NCI-H2029 treated with DMSO at 0.1 percent for 48 hours (cell line): ENCODE results near the gene ZBTB7C.

Experiments
- DNase-seq: peaks from one replicate; lab custom pipeline; 2025; lab: John Stamatoyannopoulos, UW

Gene ZBTB7C

DNA sequence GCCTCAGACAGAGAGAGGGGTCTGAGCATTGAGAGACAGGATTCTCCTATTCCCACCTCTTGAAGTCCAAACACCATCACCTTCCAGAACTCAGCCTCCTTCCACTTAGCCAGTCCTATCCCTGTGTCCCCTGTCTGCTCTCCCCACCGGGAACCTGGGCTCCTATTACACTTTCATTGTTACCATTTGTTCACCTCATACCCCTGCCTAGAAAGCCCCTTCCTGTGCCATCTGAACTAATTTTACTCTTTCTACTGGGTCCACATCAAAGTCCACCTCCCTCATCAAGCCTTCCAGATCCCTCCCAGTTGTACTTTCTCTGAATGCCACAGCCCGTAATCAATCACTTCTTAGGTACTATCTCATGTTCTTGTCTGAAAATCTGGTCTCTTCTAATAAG is 220.6 kb downstream of the ZBTB7C start:
- no peak for DNase-seq

DNA sequence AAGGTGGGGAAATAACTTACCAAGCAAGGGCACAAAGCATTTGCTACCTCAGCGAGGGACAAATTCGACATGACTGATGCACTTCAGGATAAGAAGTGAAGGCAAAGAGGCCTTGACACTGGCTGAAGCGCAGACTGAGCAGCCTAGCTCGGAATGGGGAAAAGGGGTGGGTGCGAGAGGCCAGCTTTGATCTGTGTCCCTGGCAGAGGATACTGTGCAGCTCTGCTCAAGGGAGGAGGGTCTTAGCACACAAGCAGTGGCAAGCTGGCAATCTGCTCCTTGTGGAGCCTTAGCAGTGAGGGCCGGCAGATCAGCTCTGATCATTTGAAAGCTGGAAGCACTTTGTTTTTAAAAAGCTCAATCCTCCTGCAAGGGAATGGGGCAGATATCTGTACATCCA is 222.3 kb downstream of the ZBTB7C start:
- no peak for DNase-seq

DNA sequence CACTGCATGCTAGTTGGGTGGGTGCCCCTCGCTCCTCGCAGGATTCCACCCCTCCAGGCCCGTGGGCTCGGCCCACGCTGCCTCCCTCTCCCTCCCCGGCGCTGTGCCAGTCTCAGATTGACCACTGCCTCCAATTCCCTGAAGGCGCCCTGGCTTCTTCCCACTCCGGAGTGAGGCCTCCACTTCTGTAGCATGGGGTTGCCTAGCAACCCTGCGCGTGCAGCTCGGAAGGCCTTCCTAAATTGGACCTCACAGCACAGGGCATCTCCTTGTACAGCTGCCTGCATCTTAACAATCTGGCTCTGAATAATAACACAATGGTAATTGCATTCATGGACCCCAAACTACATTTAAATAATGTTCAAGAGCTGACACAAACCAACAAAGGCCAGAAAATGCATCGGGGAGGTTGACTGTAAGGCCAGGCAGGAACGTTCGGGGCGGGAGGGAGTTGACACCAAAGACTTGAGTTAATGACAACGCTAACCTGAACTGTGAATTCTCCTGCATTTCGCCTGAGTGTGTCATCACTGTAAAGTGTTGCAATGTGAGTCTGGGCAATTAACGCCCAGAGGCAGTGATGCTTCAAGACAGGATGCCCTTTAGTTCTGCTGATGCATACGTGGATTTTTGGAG is 222.9 kb downstream of the ZBTB7C start:
- no peak for DNase-seq

DNA sequence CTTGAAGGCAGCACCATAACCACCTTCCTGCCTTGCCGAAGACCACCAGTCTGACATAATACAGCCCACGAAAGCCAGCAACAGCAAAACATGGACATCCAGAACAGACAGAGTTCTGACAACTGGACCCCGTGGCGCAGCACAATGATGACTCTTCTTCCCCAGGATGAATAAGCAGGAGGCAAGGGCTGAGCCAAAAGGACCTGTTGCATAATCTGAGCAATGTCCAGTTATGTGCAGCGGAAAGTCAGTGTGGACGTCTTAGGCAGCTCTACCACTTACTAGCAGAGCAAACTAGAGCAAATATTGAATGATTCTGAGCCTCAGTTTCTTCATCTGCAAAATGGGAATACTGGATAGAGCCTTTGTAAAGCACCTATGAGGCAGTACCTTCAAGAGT is 225.1 kb downstream of the ZBTB7C start:
- no peak for DNase-seq

DNA sequence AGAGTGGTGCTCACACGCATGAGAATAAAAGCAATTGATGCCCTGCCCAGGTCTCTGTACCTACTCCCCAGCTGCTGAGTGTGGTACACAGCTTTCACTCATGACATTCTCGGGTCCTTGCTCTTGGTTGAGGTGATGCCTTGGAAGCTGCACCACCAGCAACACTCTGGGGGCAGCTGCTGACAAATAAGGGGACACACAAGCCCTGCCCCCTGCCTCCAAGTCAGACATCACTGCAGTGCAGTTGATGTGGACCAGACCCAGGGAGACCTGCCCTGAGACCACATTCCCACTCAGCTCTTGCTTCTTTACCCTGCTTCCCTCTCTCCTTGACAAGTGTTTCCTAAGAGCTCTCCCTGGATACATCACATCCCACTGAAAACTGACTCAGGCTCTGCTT is 225.6 kb downstream of the ZBTB7C start:
- DNase-seq = no peak

DNA sequence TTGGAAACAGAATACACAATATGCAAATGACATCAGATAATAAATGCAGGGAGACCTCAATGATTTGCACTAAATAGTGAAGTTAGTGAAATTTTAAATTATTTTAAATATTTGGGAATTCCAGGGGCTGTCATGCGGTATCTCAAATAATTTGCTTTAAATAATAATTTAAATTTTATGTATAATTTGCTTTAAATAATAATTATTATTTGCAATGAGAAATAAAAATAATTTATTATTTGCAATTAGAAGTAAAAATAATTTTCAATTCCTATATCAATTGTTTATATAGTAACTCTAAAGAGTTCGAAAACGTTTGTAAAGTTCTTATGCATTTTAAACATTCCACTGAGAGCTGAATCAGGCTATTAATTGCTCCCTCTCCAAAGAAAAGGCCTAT is 226.4 kb downstream of the ZBTB7C start:
- DNase-seq = no peak

DNA sequence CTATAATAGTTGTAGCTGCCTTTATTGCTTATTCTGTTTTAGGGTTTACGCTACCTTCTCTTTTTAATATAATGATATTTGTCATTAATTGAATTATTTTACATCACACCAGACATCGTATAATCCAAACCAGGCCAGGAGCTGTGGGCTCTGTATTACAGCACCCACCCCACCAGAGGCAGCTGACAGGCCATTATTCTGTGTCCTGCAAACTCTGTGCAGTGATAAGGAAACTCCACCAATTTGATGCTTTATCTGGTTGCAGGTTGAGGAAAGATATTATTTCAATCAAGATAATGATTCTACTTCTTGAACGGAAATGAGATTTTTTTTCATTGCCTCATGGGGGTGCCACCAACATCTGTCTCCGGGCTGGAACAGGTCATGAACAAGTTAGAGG is 227.3 kb downstream of the ZBTB7C start:
- no peak for DNase-seq

DNA sequence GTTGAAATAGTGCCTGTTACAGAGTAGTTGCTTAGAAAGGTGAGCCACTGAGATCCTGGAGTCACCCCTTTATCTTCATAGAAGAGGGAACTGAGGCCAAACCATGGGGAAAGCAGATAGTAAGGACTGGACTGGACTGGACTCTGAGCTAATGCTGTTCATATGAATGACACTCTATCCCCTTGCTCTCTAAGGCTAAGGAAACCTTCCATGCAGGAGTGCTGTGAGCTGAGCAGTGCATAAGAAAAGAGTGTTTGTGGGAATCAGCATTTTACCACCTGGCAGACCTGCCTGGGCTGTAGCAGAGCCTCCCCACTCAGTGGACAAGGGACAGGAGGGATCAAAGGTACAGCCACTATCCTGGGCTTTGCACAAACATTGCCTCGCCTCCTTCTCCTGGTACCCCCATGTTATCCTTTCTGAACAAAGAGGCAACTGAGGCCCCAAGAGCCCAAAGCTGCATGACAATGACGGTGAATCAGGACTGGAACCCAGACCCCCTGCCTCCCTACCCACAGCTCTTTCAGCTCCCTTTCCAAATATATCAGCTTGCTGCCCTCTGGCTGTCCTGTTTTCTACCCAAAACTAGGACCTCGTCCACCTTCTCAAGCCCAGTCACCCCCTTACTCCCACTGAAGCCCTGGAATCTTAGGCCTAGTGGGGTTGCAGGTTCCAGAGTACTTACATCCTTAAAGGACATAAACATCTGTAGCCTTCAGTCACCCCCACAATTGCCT is 227.9 kb downstream of the ZBTB7C start:
- DNase-seq = no peak

DNA sequence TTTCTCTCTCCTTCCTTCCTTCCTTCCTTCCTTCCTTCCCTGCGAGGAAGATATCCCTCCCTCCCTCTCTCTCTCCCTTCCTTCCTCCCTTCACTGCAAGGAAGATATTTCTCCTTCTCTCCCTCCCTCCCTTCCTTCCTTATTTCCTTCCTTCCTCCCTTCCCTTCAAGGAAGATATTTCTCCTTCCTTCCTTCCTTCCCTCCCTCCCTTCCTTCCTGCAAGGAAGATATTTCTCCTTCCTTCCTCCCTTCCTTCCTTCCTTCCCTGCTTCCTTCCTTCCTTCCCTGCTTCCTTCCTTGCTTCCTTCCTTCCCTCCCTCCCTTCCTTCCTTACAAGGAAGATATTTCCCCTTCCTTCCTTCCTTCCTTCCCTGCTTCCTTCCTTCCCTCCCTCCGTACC is 229.5 kb downstream of the ZBTB7C start:
- no peak for DNase-seq

DNA sequence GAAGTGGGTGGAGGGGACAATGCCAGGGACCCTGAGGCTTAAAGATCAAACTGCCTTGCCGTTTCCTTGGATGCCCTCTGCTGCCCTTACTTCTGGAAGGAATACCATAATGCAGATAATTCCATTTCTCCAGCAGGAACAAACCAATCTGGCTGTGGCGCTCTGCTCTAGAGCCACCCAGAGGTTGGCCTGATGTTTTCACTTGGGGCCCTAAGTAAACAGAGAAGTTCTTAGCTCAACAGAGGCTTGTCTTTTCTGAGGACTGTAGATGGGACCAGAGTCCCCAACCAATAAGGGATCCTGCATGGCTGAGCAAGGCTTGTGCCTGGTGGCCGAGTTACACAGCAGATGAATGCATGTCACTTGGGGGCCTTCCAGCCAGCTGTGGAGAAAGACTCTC is 230.2 kb downstream of the ZBTB7C start:
- DNase-seq = no peak

DNA sequence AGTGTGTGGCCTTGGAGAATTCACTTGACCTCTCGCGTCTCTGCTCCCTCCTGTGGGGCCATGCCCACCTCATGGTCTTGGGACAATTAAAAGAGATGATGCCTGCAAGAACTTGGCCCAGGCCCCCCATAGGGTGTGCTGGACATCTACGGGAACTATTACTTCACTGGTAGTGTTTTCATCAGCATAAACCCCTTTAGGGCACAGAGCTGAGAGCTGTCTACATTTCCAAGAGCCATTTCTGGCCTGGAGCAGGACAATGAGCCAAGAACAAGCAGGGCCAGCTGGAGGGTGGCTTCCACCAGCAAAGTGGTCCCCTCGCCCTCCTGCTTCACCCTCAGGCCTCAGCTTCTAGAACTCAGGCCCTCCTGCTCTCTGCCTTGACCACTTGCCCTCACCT is 232.3 kb downstream of the ZBTB7C start:
- DNase-seq = no peak

DNA sequence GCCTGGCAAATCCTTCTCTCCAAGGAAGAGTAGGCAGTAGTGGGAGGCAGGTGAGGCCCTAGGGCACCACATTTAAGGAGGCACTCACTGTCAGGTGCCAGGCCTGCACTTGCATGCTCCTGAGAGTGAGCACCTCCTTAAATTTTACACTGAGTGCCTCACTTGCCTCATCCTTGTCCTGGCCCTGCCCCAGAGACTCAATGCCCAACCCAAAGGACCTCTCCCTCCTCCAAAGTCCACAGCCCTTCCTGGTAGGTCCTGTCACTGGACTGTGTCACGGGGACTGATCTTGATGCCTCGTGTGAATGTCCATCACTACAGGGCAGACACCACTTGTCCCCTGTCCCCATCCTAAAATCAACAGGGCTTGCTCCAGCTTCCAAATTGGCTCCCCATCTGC is 235.6 kb downstream of the ZBTB7C start:
- DNase-seq = no peak

DNA sequence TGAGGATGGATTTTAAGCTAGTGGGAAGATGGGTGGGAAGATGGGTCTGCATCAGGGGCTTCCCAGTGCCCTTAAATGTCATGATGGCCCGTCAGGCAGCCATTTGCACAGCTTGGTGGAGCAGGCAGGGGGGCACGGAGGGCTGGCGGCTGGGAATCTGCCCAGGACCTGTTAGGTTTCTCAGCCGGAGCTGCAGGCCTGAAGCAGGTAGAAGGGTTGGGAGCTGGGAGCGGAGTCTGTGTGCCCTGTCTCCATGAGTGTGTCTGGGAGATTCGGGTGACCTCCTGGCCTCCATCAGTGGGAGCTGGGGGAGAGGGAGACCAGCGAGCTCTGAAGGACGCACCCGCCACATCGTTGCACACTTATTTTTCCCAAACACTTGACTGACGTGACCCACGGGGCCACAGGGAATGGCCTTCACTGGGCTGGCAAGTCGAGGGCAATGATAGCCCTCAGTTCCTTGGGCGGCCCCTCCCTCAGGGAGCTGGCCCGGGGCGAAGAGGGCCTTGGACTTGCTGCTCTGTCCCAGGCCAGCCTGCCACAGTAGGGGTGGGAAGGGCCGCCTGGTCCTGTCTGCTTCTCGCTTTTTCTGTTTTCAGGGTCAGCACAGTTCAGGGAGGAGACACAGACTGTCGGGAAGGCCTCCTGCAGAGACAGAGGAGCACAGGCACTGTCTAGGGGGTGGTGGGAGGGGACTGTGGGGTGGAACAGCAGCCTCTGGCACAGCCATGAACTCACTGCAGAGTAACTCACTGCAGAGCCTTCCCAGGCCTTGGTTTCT is 236.8 kb downstream of the ZBTB7C start:
- DNase-seq = no peak

DNA sequence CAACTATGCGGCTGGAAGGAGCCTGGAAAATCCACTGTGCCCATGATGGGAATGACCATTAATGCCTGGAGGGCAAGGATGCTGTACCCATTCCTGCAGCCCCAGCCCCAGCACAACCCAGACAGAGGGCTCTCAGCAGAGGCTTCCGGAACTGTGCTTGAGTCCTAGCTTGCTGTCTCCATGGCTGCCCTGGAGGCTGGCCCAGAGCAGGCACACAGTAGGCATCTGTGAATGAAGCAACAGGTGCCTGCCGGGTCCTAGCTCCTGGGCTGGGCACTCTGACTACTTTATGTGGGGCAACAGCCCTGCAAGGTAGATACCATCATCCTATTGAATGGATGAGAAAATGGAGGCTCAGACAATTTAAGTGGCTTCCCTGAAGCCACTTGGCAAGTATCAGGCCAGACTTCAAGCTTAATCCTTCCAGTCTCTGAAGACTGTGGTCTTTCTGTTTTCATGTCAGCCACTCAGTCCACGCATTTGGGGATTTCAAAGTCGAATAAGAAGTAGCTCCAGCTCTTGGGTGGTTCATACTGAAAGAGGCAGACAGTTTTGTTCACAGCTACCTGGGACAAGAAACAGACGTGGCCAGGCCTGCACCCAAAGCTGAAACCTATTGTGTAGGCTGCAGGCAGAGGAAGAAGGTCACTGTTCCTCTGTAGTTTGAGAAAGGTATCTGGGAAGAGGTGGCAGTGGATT is 237.5 kb downstream of the ZBTB7C start:
- no peak for DNase-seq

DNA sequence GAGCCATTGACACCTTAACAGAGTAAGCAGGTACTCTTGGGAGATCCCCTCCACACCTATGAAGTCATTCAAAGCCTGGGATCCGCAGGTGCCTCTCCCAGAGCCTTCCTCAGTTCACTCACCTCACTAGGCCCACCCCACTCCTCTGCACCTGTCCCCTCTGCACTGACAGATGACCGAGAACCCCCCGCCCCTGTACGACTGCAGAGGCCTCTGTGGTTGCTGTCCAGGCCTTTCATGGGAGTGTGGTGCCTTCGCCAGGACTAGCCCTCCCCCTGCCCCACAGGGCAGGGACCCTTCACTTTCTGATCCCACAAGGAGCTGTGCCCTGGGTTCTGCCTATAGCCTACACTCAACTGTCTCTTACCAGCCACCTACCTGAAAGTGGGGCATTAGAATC is 238.5 kb downstream of the ZBTB7C start:
- no peak for DNase-seq

DNA sequence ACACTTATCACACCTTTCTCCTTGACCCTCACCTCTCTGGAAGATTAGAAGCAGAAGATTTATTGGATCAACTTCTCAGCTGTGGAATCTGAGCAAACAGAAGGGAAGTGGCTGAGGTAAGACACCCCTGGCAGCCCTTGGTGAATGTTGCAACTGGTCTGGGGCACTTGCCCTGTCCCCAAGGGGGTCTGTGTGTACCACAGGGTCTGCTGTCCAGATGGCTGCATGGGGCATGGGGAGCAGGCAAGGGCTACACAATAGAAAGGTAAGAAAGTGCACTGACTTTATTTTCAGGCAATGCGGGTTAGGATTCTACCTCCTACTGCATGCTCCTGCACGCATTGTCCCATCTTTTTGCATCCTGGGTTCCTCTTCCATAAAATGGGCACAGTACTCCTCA is 240.3 kb downstream of the ZBTB7C start:
- DNase-seq = no peak

DNA sequence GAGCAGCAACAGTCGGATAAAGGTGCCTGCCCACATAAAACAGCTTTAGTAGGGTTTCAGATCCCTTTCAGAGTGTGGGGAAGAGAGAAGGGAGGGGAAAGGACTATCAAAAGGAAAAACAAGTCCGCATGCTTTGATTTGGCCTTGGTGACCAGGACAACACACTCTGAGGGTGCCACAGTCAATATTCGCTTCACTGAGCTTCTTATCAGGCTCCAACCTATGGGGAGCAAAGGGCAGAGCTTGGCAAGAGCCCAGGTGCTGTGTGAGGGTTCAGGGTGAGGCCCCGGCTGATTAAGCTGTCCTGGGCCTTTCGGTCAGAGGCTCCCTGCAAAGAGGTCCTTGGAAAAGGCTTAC is 241.3 kb downstream of the ZBTB7C start:
- no peak for DNase-seq

DNA sequence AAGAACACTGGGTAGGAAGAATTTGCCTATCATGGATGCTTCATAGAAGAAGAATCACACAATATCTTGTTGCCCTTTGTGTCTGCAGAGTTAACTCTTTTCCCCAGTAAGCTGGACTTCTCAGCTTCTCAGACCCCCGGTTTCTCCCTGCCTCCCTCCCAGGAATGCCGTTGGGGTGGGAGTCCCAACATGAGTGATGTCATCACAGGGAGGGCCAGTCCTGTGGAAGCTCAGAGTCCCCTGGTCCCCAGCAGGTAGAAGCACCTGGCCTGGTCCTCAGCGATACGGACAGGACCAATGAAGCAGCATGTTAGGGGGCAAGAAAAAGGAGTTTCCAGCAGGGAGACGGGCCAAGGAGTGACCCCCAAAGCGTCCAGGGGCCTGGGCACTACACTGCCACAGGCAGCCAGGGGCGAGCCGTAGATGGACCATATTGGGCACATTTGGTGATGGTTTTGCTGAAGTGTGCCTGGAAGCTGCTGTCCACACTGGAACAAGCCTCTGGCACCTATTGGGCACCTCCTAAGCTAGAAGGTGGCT is 242.8 kb downstream of the ZBTB7C start:
- DNase-seq = no peak

DNA sequence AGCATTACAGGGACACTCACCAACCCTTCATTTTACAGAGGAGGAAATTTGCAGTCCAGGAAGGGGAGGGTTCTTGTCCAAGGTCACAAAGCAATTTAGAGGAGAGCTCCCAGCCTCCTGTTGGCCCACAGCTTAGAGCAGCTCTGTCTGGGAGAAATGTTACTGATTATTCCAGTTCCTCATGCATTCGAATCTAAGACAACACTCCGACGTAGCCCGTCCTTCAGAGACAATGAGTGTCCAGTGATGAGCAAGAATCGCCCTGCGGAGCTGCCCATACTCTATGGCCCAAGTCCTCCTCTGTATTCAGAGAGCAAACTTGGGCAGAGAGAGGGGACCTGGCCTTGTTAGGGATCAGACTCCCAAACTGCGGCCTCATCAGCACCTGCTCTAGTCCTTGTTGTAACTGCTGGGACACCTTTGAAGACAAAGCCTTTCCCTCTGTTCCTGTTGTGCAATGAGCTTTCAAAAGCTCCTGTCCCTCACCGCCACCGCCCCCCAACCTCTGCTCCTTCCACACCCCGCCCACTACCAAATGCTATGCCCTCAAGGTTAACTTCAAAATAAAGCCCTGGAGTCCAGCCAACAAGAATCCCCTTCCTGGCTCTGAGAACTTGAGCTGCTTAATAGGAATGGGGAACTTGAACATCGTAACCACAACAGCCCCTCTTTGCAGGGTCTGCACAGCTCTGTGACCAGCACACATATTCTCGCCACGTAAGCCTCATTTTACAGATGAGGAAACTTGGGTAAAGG is 243.9 kb downstream of the ZBTB7C start:
- DNase-seq = no peak

DNA sequence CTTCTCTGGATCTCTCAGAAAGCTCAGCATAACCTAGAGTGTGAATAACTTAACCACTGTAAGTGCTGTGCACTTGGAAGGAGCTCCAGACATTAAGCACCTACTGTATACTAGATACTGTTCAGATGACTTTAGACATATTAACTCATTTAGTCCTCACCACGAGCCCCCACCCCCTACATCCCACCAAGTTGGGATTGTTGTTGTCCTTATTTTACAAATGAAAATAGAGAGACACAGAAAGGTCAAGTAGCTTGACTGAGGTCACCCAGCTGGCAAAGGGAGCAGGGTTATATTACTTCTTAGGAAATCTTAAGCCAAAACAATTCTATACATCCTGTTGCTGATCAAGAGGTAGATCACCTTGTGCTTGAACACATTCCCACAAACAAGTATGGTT is 244.5 kb downstream of the ZBTB7C start:
- DNase-seq = no peak

DNA sequence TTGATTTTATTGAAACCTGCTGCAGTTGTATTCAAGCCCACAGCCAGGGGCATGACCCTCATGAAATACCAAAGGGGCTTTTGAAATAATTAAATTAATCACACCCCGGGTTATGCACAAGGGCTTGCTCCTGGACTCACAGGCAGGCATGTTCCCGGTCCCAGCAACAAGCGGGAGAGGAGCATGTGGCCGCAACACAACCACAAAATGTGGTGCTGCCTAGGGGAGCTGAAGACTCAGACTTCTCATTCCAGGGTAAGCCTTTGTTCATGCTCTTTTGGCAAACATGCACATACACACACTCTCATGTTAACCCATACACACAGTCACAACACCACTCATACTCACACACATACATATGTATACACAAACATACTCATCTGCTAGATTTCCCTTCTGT is 245.1 kb downstream of the ZBTB7C start:
- no peak for DNase-seq

DNA sequence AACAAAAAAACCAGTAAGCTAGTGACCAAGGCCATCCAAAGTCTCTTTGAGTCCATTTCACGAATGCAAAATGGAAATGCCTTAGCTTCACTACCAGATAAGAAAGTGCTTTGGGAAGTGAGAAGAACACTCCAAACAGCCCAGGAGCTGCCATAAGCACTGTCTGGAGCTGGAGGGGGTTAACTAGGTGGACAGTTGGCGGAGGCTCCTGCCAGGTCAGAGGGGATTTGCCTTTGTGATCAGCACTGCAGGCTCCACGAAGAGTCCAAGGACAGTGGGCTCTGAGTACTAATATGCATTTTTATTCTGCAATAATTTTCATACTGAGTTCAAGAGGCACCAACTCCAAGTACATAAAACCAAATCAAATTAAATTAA is 245.5 kb downstream of the ZBTB7C start:
- DNase-seq = no peak
